ENCODE results near the gene IGF2BP2.
A peak's percentile ranks its signal among the peaks of the same experiment; 100 is the strongest.

DNA sequence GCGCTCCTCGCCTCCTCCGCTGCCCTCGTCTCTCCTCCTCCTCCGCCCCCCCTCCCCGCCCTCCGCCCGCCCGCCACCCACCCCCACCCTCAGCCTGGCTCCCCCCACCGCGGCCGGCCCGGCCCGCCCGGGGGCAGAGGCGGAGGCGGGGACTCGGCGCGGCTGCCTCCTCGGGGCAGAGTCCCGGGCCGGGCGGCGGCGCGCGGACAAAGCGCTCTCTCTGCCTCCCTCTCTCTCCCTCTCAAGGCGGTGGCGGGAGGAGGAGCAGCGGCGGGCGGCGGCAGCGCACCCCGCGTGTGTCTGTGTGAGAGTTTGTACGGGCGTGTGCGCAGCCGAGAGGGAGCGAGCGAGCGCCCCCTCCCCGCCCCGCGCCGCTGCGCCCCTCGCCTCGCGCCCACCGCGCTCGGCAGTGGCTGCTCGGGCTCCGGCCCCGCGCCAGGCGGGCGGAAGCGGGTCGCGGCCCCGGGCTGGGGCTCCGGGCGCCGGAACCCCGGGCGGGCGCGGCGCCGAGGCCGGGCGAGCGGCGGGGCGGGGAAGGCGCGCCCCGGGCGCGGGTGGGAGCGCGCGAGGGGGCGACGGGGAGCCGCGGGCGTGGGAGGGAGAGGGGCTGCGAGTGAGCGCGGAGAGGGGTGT is at the start of gene IGF2BP2:
- TF ChIP-seq, protein P1, sequence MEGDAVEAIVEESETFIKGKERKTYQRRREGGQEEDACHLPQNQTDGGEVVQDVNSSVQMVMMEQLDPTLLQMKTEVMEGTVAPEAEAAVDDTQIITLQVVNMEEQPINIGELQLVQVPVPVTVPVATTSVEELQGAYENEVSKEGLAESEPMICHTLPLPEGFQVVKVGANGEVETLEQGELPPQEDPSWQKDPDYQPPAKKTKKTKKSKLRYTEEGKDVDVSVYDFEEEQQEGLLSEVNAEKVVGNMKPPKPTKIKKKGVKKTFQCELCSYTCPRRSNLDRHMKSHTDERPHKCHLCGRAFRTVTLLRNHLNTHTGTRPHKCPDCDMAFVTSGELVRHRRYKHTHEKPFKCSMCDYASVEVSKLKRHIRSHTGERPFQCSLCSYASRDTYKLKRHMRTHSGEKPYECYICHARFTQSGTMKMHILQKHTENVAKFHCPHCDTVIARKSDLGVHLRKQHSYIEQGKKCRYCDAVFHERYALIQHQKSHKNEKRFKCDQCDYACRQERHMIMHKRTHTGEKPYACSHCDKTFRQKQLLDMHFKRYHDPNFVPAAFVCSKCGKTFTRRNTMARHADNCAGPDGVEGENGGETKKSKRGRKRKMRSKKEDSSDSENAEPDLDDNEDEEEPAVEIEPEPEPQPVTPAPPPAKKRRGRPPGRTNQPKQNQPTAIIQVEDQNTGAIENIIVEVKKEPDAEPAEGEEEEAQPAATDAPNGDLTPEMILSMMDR (IDR thresholded peaks at IDR 0.05): peak in 3 of 6 experiments; percentile 25 to 40 (median 35)
- peak in 1 of 2 donors; percentile 82 for TF ChIP-seq POLR2A (IDR thresholded peaks at IDR 0.05)
